ENCODE data around the gene TLX2.

TLX2 gene

DNA sequence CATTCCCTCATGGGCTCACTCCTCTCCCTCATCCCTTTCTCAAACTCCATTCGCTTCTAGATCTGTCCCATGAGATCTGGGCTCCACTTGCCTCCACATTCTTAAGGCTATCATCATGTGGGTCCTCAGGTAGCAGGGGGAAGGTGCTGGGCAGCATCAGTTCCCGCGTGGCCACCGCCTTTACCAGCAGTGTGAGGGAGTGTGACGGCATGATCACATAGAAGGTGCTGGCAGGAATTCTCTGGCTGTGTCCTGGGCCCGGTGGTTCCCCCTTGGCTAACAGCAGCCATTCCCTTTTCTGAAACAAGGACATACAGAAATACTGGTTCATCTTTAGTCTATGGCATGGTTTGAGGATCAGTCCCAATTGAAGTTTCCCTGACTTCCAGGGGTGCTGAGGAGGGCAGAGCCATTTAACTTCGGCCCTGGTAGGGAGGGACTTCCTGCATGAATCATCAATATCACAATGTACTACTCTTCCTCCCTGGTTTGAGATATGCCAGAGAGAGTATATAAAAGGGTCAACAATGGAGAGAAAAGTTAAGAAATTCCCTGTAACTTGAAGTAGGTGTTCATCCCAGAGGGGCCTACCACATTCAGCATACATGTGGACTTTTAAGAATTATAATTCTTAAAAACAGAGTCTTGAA, 48.0 kb downstream of the TLX2 start:
- Histone ChIP-seq H3K36me3 (ENCODE audit: control insufficient read depth, insufficient read depth, low read length) (no peaks in the 10 kb centered on the region), H3K9me3 (ENCODE audit: control insufficient read depth, insufficient read depth, low read depth, low read length) (no peaks in the 10 kb centered on the region), H3K27ac (ENCODE audit: low read depth, low read length) (no peak overlapping the region)

GRCh38 chr2:74564222-74564621, 50.0 kb downstream of the TLX2 start:
- Histone ChIP-seq H3K9ac (ENCODE audit: low read length) (no peak overlapping the region), H3K9me3 (ENCODE audit: control insufficient read depth, insufficient read depth, low read depth, low read length) (no peaks in the 10 kb centered on the region), H3K27me3 (ENCODE audit: control insufficient read depth, insufficient read depth, low read length) (peaks cover 41% of the 10 kb centered on the region), H3K4me1 (ENCODE audit: control insufficient read depth, insufficient read depth, low read length) (peaks cover 9% of the 10 kb centered on the region), H3K4me3 (ENCODE audit: low read depth, low read length) (no peak overlapping the region), H3K27ac (ENCODE audit: low read depth, low read length) (no peak overlapping the region), H3K36me3 (ENCODE audit: control insufficient read depth, insufficient read depth, low read length) (no peaks in the 10 kb centered on the region)

More for the DNA sequence above, 48.0 kb downstream of the TLX2 start:
- peaks cover 9% of the 10 kb centered on the region for H3K4me1 ChIP-seq (ENCODE audit: control insufficient read depth, insufficient read depth, low read length)
- H3K9ac ChIP-seq (ENCODE audit: low read length) = no peak overlapping the region
- no peak overlapping the region for H3K4me3 ChIP-seq (ENCODE audit: low read depth, low read length)
- H3K27me3 ChIP-seq (ENCODE audit: control insufficient read depth, insufficient read depth, low read length) = peaks cover 42% of the 10 kb centered on the region

GRCh38 chr2:74566076-74566753, 52.0 kb downstream of the TLX2 start:
- peaks cover 23% of the 10 kb centered on the region for H3K27me3 ChIP-seq (ENCODE audit: control insufficient read depth, insufficient read depth, low read length)
- H3K36me3 ChIP-seq (ENCODE audit: control insufficient read depth, insufficient read depth, low read length) = no peaks in the 10 kb centered on the region
- no peak overlapping the region for H3K4me3 ChIP-seq (ENCODE audit: low read depth, low read length)
- no peaks in the 10 kb centered on the region for H3K4me1 ChIP-seq (ENCODE audit: control insufficient read depth, insufficient read depth, low read length)
- H3K9ac ChIP-seq (ENCODE audit: low read length) = no peak overlapping the region
- H3K27ac ChIP-seq (ENCODE audit: low read depth, low read length) = no peak overlapping the region
- no peaks in the 10 kb centered on the region for H3K9me3 ChIP-seq (ENCODE audit: control insufficient read depth, insufficient read depth, low read depth, low read length)

DNA sequence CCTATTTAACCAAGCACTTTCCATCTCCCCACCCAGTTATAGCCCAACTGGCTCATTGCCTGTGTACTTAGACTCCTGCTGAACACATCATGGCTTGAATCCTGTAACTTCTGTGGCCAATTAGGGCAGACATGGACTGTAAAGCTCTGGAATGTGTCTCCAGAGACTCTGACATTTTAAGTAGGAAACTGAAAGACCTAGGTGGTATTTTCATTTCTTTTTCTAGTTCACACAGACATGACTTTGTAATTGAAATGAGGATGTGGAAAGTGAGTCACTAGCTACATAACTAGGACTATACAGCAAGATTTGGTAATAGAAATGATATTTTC, 52.5 kb downstream of the TLX2 start:
- Histone ChIP-seq H3K9me3 (ENCODE audit: control insufficient read depth, insufficient read depth, low read depth, low read length) (no peaks in the 10 kb centered on the region), H3K36me3 (ENCODE audit: control insufficient read depth, insufficient read depth, low read length) (no peaks in the 10 kb centered on the region), H3K27me3 (ENCODE audit: control insufficient read depth, insufficient read depth, low read length) (peaks cover 18% of the 10 kb centered on the region), H3K4me1 (ENCODE audit: control insufficient read depth, insufficient read depth, low read length) (no peaks in the 10 kb centered on the region), H3K27ac (ENCODE audit: low read depth, low read length) (no peak overlapping the region), H3K9ac (ENCODE audit: low read length) (no peak overlapping the region), H3K4me3 (ENCODE audit: low read depth, low read length) (no peak overlapping the region)
